IPS-18c (cell line): ENCODE data around the gene REEP1.
A peak's percentile ranks its signal among the peaks of the same experiment; 100 is the strongest.
"Not testable (repeated sequence)": the region's sequence is repeated elsewhere in the genome, so short reads cannot be mapped to it uniquely, and the experiment has no call there.

Experiments
- H3K4me3 ChIP-seq: 2 replicates; pipeline ENCODE4 v1.7.0; 2013; ENCODE audit warnings: low read depth, mild to moderate bottlenecking, low read length, moderate library complexity; ENCODE audit not compliant: insufficient read depth
- H3K9me3 ChIP-seq: one replicate; pipeline ENCODE4 v1.6.1; 2013; ENCODE audit warnings: mild to moderate bottlenecking, low read length, moderate library complexity; ENCODE audit not compliant: control insufficient read depth, insufficient read depth

REEP1 gene

DNA sequence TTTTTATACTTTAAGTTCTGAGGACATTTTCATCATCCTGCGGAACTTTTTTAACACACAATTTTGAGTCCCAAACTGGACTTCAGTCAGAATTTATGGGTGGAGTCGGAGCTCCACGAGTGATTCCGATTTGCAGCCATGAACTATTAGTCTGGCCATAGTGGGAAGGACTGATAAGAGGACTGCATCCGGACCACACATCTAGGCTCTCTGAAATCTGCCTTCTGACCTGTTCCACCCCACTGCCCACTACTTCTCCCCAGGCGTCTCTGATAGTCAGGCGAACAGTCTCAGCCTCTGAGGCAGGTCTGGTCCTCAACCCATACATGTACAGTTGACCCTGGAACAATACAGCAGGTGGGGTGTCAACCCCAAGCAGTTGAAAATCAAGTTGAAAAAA, 133.0 kb downstream of the REEP1 start:
- Histone ChIP-seq H3K4me3 (no peak overlapping the region), H3K9me3 (no peaks in the 10 kb centered on the region)

DNA sequence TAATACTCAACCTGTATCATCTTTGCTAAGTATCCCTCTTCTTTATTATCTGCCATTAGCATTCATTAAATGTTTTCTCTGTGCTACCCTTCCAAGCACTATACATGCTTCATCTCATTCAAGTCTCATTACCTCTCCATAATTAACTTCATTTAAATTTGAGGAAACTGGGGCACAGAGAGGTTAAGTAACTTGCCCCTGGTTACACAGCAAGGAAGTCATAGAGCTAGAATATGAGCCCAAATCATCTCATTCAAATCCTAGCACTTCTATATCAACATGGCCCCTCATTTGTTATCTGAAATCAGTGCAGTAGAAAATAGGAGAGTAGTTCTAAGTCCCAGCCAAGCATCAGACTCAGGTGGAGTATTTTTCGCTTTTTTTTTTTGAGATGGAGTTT, 133.8 kb downstream of the REEP1 start:
- H3K4me3 ChIP-seq, result no peak overlapping the region
- no peaks in the 10 kb centered on the region for H3K9me3 ChIP-seq

- Histone ChIP-seq H3K4me3 (no peak overlapping the region), H3K9me3 (no peaks in the 10 kb centered on the region)
Observed at GRCh38 chr2:86202702-86203101, 134.7 kb downstream of the REEP1 start.

DNA sequence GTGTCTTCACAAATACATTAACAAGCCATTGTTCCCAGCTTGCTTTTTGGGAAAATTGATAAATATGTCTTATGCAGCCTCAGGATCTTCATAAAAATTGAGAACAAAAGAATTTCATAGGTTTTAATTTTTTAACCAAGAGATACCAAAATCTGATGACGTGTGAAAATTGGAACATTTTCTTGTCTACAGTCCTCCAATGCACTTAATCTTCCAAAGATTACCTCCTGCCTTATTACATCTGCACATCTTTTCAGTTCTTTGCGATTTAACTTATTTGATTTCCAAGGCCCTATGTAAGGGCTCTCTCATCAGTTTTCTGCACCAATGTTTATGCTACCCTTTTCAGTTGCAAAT, 135.1 kb downstream of the REEP1 start:
- H3K9me3 ChIP-seq, result no peaks in the 10 kb centered on the region
- H3K4me3 ChIP-seq, result no peak overlapping the region

GRCh38 chr2:86201671-86202335, 135.6 kb downstream of the REEP1 start:
- no peaks in the 10 kb centered on the region for H3K9me3 ChIP-seq
- no peak overlapping the region for H3K4me3 ChIP-seq

GRCh38 chr2:86200564-86200963, 136.9 kb downstream of the REEP1 start:
- H3K4me3 ChIP-seq, result not testable (repeated sequence)

GRCh38 chr2:86199834-86200177, 137.6 kb downstream of the REEP1 start:
- Histone ChIP-seq H3K9me3 (no peaks in the 10 kb centered on the region), H3K4me3 (peak overlapping the region; percentile 92)

More at GRCh38 chr2:86200564-86200963, 136.9 kb downstream of the REEP1 start:
- H3K9me3 ChIP-seq, result not testable (repeated sequence)

DNA sequence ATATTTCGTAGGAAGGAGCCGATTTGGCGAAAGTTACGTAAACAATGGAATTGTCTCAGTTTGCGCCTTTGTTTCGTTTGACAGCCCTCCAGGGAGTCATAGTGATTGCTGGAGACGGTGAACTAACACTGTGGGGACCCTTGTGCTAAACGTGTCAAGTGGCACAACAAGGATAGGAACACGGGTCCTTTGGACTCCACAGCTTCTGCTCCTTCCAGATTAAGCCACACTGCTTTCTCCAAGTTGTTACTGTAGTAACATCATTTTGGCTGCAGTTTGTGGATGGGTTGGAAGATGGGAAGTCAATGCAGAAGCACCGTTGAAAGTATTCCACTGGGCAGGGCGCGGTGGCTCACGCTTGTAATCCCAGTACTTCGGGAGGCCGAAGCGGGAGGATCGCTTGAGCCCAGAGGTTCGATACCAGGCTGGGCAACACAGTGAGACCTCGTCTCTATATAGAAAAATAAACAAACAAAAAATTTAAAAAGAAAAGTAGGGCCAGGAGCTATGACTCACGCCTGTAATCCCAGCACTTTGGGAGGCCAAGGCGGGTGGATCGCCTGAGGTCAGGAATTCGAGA, 141.5 kb downstream of the REEP1 start:
- Histone ChIP-seq H3K9me3 (no peaks in the 10 kb centered on the region), H3K4me3 (peak overlapping the region; percentile 92)

- H3K9me3 ChIP-seq, result no peaks in the 10 kb centered on the region
- peak within 1 kb of the TSS; percentile 92 for H3K4me3 ChIP-seq
Observed at GRCh38 chr2:86195055-86195807, 142.2 kb downstream of the REEP1 start, which contains the start of gene IMMT. Gene IMMT (minus strand): TSS chr2:86195462. CDS start chr2:86195382, 80 bp downstream.

DNA sequence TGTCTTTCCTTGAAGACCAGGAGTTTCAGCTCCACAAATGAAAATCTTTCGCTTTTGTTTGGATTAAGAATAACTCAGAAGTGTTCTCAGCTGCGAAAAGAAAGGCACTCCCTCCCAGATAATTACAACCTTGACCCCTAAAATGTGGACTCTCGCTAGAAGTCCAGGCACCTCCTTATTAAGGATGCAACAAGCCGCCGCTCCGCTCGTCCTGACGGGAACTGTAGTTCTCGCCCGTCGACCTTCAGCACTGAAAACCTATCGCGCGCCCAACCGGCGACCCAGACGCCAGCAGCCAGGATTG, 142.7 kb downstream of the REEP1 start:
- no peaks in the 10 kb centered on the region for H3K9me3 ChIP-seq
- peak overlapping the region; percentile 92 for H3K4me3 ChIP-seq

DNA sequence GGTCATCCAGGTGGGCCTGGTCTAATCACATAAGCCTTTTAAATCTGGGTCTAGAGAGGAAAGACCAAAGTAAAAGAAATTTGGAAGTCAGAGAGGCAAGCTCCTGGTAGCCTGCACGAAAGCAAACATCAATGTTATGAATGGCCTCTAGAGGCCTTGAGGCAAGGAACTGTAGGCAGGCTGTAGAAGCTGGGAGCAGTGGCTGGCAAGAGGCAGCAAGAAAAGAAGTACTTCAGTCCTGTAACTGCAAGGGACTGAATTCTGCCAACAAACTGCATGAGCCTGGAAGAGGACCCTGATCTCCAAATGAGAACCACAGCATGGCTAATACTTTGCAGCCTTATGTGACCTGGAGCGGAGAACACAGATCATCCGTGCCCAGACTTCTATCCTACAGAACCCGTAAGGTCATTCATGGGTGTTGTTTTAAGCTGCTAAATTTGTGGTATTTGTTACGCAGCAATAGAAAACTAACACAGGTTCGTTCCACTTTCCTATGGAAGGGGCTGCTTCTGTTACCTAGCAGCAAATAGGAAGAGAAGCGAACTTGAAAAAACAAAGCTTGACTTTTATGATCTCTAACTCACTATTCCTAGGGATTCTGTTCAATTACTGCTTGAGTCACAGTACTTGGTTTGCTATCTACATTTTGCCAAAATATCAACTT, 143.4 kb downstream of the REEP1 start:
- H3K4me3 ChIP-seq, result peak overlapping the region; percentile 92; the same call in 1 of the 2 replicates

GRCh38 chr2:86189782-86190416, 147.5 kb downstream of the REEP1 start:
- no peaks in the 10 kb centered on the region for H3K9me3 ChIP-seq
- H3K4me3 ChIP-seq, result no peak overlapping the region

More for the DNA sequence above, 143.4 kb downstream of the REEP1 start:
- H3K9me3 ChIP-seq, result no peaks in the 10 kb centered on the region

GRCh38 chr2:86186431-86186830, 151.0 kb downstream of the REEP1 start:
- Histone ChIP-seq H3K9me3 (no peaks in the 10 kb centered on the region), H3K4me3 (no peak overlapping the region)

DNA sequence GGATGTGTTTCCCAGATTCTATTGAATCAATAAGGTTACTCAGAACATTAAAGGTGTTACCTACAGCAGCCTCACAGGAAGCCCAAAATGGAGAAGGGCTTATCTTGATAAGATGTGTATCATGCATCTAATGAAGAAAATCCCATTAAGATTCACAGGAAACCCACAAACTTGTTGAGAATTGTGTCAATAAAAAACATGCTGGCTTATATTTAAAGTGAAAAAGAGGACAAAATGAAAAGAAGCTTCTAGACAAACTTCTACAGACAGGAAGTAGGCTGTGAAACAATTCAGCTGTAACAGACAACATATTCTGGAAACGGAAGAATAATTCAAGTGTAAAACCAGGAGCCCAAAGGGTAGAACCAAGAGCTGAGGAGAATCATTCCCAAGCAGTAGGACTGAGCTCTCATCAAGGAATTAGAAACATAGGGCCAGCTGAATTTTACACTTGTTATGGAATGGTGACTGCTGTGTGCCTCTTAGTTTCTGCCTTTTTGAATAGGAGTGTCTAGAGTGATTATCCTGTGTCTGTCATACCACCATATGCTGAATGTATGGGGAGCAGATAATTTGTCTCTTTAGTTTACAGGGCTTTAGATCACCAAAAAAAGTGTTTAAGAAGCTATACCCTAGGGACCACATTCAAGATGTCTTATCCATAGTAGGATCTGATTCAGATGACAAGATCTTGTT, 151.8 kb downstream of the REEP1 start:
- H3K9me3 ChIP-seq, result no peaks in the 10 kb centered on the region
- H3K4me3 ChIP-seq, result no peak overlapping the region

- H3K9me3 ChIP-seq, result no peaks in the 10 kb centered on the region
- H3K4me3 ChIP-seq, result no peak overlapping the region
Observed at GRCh38 chr2:86176597-86176996, 160.8 kb downstream of the REEP1 start.

DNA sequence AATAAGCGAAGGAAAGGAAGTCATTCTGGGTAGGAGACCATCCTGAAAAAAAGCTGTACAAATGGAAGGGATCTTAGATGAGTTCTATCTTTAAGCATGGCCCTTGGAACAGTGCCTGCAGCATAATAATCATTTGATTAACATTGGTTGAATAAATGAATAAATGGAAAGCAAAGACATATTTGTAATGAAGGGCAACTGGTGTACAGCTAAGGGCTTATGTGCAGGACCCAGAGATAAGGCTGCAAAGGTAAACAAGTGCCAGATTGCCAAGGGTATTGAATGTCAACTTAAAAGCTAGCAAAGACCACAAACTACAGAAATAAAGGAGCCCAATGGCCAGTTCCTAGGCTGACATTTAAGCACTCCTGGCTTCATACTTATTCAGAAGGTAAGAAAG, 161.6 kb downstream of the REEP1 start:
- Histone ChIP-seq H3K9me3 (no peaks in the 10 kb centered on the region), H3K4me3 (no peak overlapping the region)

GRCh38 chr2:86174445-86174844, 163.0 kb downstream of the REEP1 start:
- H3K9me3 ChIP-seq, result no peaks in the 10 kb centered on the region
- no peak overlapping the region for H3K4me3 ChIP-seq
